Breast epithelium (tissue), 3 donors: Measurements from ENCODE around the gene BOK.

Experiments used
- CTCF ChIP-seq, 3 donors: fragments of 450-650 bp; IDR thresholded peaks; one replicate each; pipeline ENCODE4 v1.5.1; 2016 to 2017; ENCODE audit warnings: antibody characterized with exemption in 3 of 3, mild to moderate bottlenecking in 3 of 3, moderate library complexity in 3 of 3
- POLR2A ChIP-seq: fragments of 450-650 bp; IDR thresholded peaks from one replicate; pipeline ENCODE4 v1.6.1; 2016; ENCODE audit warnings: antibody characterized with exemption, mild to moderate bottlenecking, moderate library complexity

DNA sequence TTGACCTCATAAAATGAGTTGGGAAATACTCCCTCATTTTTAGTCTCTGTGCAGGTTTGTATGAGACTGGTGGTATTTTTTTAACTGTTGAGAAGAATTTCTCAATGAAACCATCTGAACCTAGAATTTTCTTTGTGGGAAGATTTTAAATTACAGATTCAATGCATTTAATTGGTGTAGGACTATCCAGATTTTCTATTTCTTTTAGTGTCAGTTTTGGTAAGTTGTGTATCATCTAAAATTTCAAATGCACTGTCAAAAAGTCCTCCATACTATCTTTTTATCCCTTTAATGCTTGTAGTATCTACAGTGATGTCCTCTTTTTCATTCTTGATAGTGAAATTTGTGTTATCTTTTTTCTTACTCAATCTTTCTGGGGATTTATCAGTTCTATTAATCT, 1.8 kb upstream of the BOK start:
- TF ChIP-seq CTCF (IDR thresholded peaks at IDR 0.05) = no peak
- no peak for TF ChIP-seq POLR2A
